A673 (cell line): ENCODE results near the gene NAV2. TPM values are rescaled to one million over a fixed set of nuclear protein-coding genes. Genes with fewer than 3 reads are reported as not detected.

Source experiments
- BruUV-seq: library from RNA; stranded (reverse); fragments of 400-500 nt; replicated peaks from 2 replicates; lab custom pipeline; 2021; lab: Mats Ljungman, UMichigan
- CTCF ChIA-PET: fragments of 300-600 bp; sonication (Branson Sonifier 250); formaldehyde crosslinking; loops from one replicate; lab custom pipeline; 2022; ENCODE audit warnings: antibody characterized with exemption; lab: Charles Lee
- POLR2A ChIA-PET: fragments of 300-600 bp; sonication (Branson Sonifier 250); formaldehyde crosslinking; loops from one replicate; lab custom pipeline; 2022; ENCODE audit warnings: antibody characterized with exemption; ENCODE audit not compliant: low non-redundant PET; lab: Charles Lee
- DNase-seq: peaks from one replicate; pipeline ENCODE4 v3.0.0-alpha.2; 2015; ENCODE audit warnings: low spot score
- H3K27ac ChIP-seq: fragments of 200-600 bp; sonication (generic); 2 replicates; pipeline ENCODE4 v1.5.1; 2016; ENCODE audit warnings: mixed run types, low read depth, mild to moderate bottlenecking, mixed read lengths, antibody characterized with exemption, low read length; ENCODE audit not compliant: poor library complexity, severe bottlenecking
- H3K27me3 ChIP-seq: fragments of 200-600 bp; sonication (generic); replicated peaks from 2 replicates; pipeline ENCODE4 v1.6.1; 2017; ENCODE audit warnings: mixed run types, low read depth, mild to moderate bottlenecking, mixed read lengths, antibody characterized with exemption, low read length; ENCODE audit not compliant: insufficient read depth, poor library complexity
- H3K36me3 ChIP-seq: fragments of 200-600 bp; sonication (generic); 2 replicates; pipeline ENCODE4 v1.6.1; 2016; ENCODE audit warnings: mixed run types, mild to moderate bottlenecking, mixed read lengths, antibody characterized with exemption, low read length; ENCODE audit not compliant: insufficient read depth, poor library complexity, severe bottlenecking
- H3K4me1 ChIP-seq: fragments of 200-600 bp; sonication (generic); 2 replicates; pipeline ENCODE4 v1.6.1; 2017; ENCODE audit warnings: mixed run types, mild to moderate bottlenecking, mixed read lengths, antibody characterized with exemption, low read length; ENCODE audit not compliant: insufficient read depth, poor library complexity, severe bottlenecking
- H3K4me3 ChIP-seq: fragments of 200-600 bp; sonication (generic); 2 replicates; pipeline ENCODE4 v1.5.1; 2016; ENCODE audit warnings: low read depth, mixed run types, mild to moderate bottlenecking, mixed read lengths, low read length; ENCODE audit not compliant: poor library complexity, severe bottlenecking
- H3K9me3 ChIP-seq: fragments of 200-600 bp; sonication (generic); 2 replicates; pipeline ENCODE4 v1.6.1; 2016; ENCODE audit warnings: mixed run types, low read depth, mild to moderate bottlenecking, mixed read lengths, antibody characterized with exemption, low read length; ENCODE audit not compliant: poor library complexity, severe bottlenecking
- CTCF ChIP-seq: fragments of 300-800, 200-600 bp; sonication (generic); conservative IDR thresholded peaks from 2 replicates; pipeline ENCODE4 v1.5.1; 2017; ENCODE audit warnings: low read depth, mild to moderate bottlenecking, antibody characterized with exemption, low read length, moderate library complexity, mixed read lengths
- EZH2 ChIP-seq: fragments of 200-600 bp; sonication (generic); IDR thresholded peaks from 2 replicates; pipeline ENCODE4 v1.6.1; 2017; ENCODE audit warnings: borderline replicate concordance, low read depth, mild to moderate bottlenecking, mixed read lengths, antibody characterized with exemption, low read length; ENCODE audit not compliant: poor library complexity, severe bottlenecking
- intact Hi-C: fragments of 100-400 bp; cut with micrococcal nuclease; formaldehyde crosslinking; loops from one replicate; pipeline ENCODE4 v1.10.0; 2022; ENCODE audit not compliant: unreplicated experiment
- total RNA-seq: library from RNA; stranded (reverse); gene quantifications from 2 replicates; pipeline ENCODE4 v1.2.3, GENCODE V29; 2021

The NAV2 gene
- total RNA-seq, 1 experiment from 2014 or later = not detected

GRCh38 chr11:20084921-20085814 lies 372.5 kb downstream of the NAV2 start:
- no peak for DNase-seq
- no peaks in the 10 kb centered on the region for H3K36me3 ChIP-seq
- ChIA-PET POLR2A (no interaction called here), CTCF (no interaction called here)
- no peaks in the 10 kb centered on the region for H3K27me3 ChIP-seq
- TF ChIP-seq CTCF (no peak), EZH2 (no peak)
- H3K27ac ChIP-seq = no peak overlapping the region
- H3K9me3 ChIP-seq = no peaks in the 10 kb centered on the region
- H3K4me3 ChIP-seq = no peak overlapping the region
- no TSS peak for BruUV-seq
- intact Hi-C loops = no loop called here
- H3K4me1 ChIP-seq = no peaks in the 10 kb centered on the region

- H3K36me3 ChIP-seq = no peaks in the 10 kb centered on the region
- DNase-seq = no peak
- no peak overlapping the region for H3K27ac ChIP-seq
- intact Hi-C loops = no loop called here
- H3K9me3 ChIP-seq = no peaks in the 10 kb centered on the region
- no peaks in the 10 kb centered on the region for H3K27me3 ChIP-seq
- TF ChIP-seq EZH2 = no peak
- TF ChIP-seq CTCF = no peak
- BruUV-seq = no TSS peak
- no peaks in the 10 kb centered on the region for H3K4me1 ChIP-seq
- H3K4me3 ChIP-seq = no peak overlapping the region
- ChIA-PET CTCF (no interaction called here), POLR2A (no interaction called here)
Measured at GRCh38 chr11:20085918-20086317, 373.3 kb downstream of the NAV2 start.

- BruUV-seq = no TSS peak
- no peak for DNase-seq
- TF ChIP-seq CTCF = no peak
- TF ChIP-seq EZH2 = no peak
- ChIA-PET CTCF (no interaction called here), POLR2A (no interaction called here)
- H3K9me3 ChIP-seq = no peaks in the 10 kb centered on the region
- no peak overlapping the region for H3K27ac ChIP-seq
- no peaks in the 10 kb centered on the region for H3K27me3 ChIP-seq
- H3K36me3 ChIP-seq = no peaks in the 10 kb centered on the region
- no peak overlapping the region for H3K4me3 ChIP-seq
- intact Hi-C loops = no loop called here
- no peaks in the 10 kb centered on the region for H3K4me1 ChIP-seq
Measured at GRCh38 chr11:20087118-20087521, 374.5 kb downstream of the NAV2 start.
